SK-N-SH treated with all-trans-retinoic acid at 6 μM for 48 hours (cell line): Measurements from ENCODE around the gene DCC.

ENCODE experiments used
- ATAC-seq: fragments of 200-7000 bp; cut with Tn5 transposase; 3 replicates; pipeline ENCODE4 v1.9.1; 2020; ENCODE audit warnings: mild to moderate bottlenecking, moderate library complexity
- ARNTL ChIP-seq: fragments of 450-650 bp; formaldehyde crosslinking; IDR thresholded peaks from 2 replicates; pipeline ENCODE4 v1.5.0; 2020; ENCODE audit warnings: low read depth, mild to moderate bottlenecking, moderate library complexity, borderline replicate concordance
- BACH2 ChIP-seq: fragments of 250-450 bp; sonication (Bioruptor Pico); IDR thresholded peaks from 2 replicates; pipeline ENCODE4 v1.9.0; 2021; ENCODE audit warnings: mild to moderate bottlenecking, borderline replicate concordance
- CREB5 ChIP-seq: fragments of 250-450 bp; sonication (Bioruptor Pico); IDR thresholded peaks from 2 replicates; pipeline ENCODE4 v1.5.1; 2020; ENCODE audit warnings: low read depth, mild to moderate bottlenecking, moderate library complexity
- CSDC2 ChIP-seq: fragments of 250-450 bp; sonication (Bioruptor Pico); IDR thresholded peaks from 2 replicates; pipeline ENCODE4 v1.5.0; 2020; ENCODE audit warnings: mild to moderate bottlenecking, moderate library complexity
- CSRNP3 ChIP-seq: fragments of 250-450 bp; sonication (Bioruptor Pico); IDR thresholded peaks from 2 replicates; pipeline ENCODE4 v1.5.1; 2021; ENCODE audit warnings: mild to moderate bottlenecking, moderate library complexity
- ESRRG ChIP-seq: fragments of 250-450 bp; sonication (Bioruptor Pico); IDR thresholded peaks from 2 replicates; pipeline ENCODE4 v1.6.1; 2021; ENCODE audit warnings: mild to moderate bottlenecking
- GLIS3 ChIP-seq: fragments of 250-450 bp; sonication (Bioruptor Pico); IDR thresholded peaks from 2 replicates; pipeline ENCODE4 v1.5.0; 2020; ENCODE audit warnings: mild to moderate bottlenecking, moderate library complexity
- ISL1 ChIP-seq: fragments of 250-450 bp; sonication (Bioruptor Pico); IDR thresholded peaks from 2 replicates; pipeline ENCODE4 v2.1.2; 2022; ENCODE audit warnings: mild to moderate bottlenecking, moderate library complexity
- PATZ1 ChIP-seq: fragments of 250-450 bp; sonication (Bioruptor Pico); IDR thresholded peaks from 2 replicates; pipeline ENCODE4 v1.8.0; 2020; ENCODE audit warnings: mild to moderate bottlenecking, moderate library complexity, borderline replicate concordance
- POU6F1 ChIP-seq: fragments of 250-450 bp; sonication (Bioruptor Pico); IDR thresholded peaks from 2 replicates; pipeline ENCODE4 v1.8.0; 2021; ENCODE audit warnings: low read depth, mild to moderate bottlenecking, moderate library complexity, borderline replicate concordance
- PPARA ChIP-seq: fragments of 250-450 bp; sonication (Bioruptor Pico); IDR thresholded peaks from 2 replicates; pipeline ENCODE4 v1.5.0; 2020; ENCODE audit warnings: mild to moderate bottlenecking, borderline replicate concordance
- RARB ChIP-seq: fragments of 250-450 bp; sonication (Bioruptor Pico); IDR thresholded peaks from 2 replicates; pipeline ENCODE4 v1.8.0; 2021; ENCODE audit warnings: mild to moderate bottlenecking, moderate library complexity
- SNAI2 ChIP-seq: fragments of 250-450 bp; sonication (Bioruptor Pico); IDR thresholded peaks from 2 replicates; pipeline ENCODE4 v1.5.0; 2020; ENCODE audit warnings: mild to moderate bottlenecking, moderate library complexity
- TCF4 ChIP-seq: fragments of 250-450 bp; sonication (Bioruptor Pico); IDR thresholded peaks from 2 replicates; pipeline ENCODE4 v1.8.0; 2021; ENCODE audit warnings: mild to moderate bottlenecking, moderate library complexity, borderline replicate concordance
- TOX ChIP-seq: fragments of 250-450 bp; sonication (Bioruptor Pico); IDR thresholded peaks from 2 replicates; pipeline ENCODE4 v1.8.0; 2021; ENCODE audit warnings: mild to moderate bottlenecking, moderate library complexity, borderline replicate concordance
- TSHZ2 ChIP-seq: fragments of 250-450 bp; sonication (Bioruptor Pico); IDR thresholded peaks from 2 replicates; pipeline ENCODE4 v1.5.0; 2020; ENCODE audit warnings: mild to moderate bottlenecking, moderate library complexity
- ZC3H10 ChIP-seq: fragments of 250-450 bp; sonication (Bioruptor Pico); IDR thresholded peaks from 2 replicates; pipeline ENCODE4 v1.5.1; 2021; ENCODE audit warnings: mild to moderate bottlenecking, moderate library complexity
- ZFP3 ChIP-seq: fragments of 250-450 bp; sonication (Bioruptor Pico); IDR thresholded peaks from 2 replicates; pipeline ENCODE4 v1.5.0; 2020; ENCODE audit warnings: mild to moderate bottlenecking, moderate library complexity
- ZFP30 ChIP-seq: fragments of 450-650 bp; formaldehyde crosslinking; IDR thresholded peaks from 2 replicates; pipeline ENCODE4 v1.5.0; 2022; ENCODE audit warnings: mild to moderate bottlenecking, moderate library complexity
- ZNF565 ChIP-seq: fragments of 450-650 bp; formaldehyde crosslinking; conservative IDR thresholded peaks from 2 replicates; pipeline ENCODE4 v1.5.0; 2020; ENCODE audit warnings: low read depth, mild to moderate bottlenecking, moderate library complexity
- ZNF8 ChIP-seq: fragments of 450-650 bp; formaldehyde crosslinking; IDR thresholded peaks from 2 replicates; pipeline ENCODE4 v1.5.0; 2020; ENCODE audit warnings: mild to moderate bottlenecking, moderate library complexity

DCC gene

GRCh38 chr18:52845036-52845435 lies 505.0 kb downstream of the DCC start:
- TF ChIP-seq CREB5 (no peak), ARNTL (no peak), ESRRG (CRISPR knock-in tag) (no peak), ZNF8 (CRISPR knock-in tag) (no peak), POU6F1 (CRISPR knock-in tag) (no peak), TSHZ2 (CRISPR knock-in tag) (no peak), TOX (CRISPR knock-in tag) (no peak), ZFP3 (CRISPR knock-in tag) (no peak), ZFP30 (no peak), RARB (CRISPR knock-in tag) (no peak), TCF4 (CRISPR knock-in tag) (no peak), CSDC2 (CRISPR knock-in tag) (no peak), CSRNP3 (CRISPR knock-in tag) (no peak), SNAI2 (CRISPR knock-in tag) (no peak), BACH2 (CRISPR knock-in tag) (no peak), GLIS3 (CRISPR knock-in tag) (no peak), PATZ1 (no peak), ZNF565 (CRISPR knock-in tag) (no peak), PPARA (CRISPR knock-in tag) (no peak)
- no peak for ATAC-seq

- ATAC-seq: no peak
- TF ChIP-seq ZC3H10 (CRISPR knock-in tag) (no peak), GLIS3 (CRISPR knock-in tag) (no peak), RARB (CRISPR knock-in tag) (no peak), POU6F1 (CRISPR knock-in tag) (no peak), ISL1 (CRISPR knock-in tag) (no peak), TOX (CRISPR knock-in tag) (no peak), CREB5 (no peak), CSRNP3 (CRISPR knock-in tag) (no peak)
These were observed 510.1 kb downstream of the DCC start for GRCh38 chr18:52850031-52850560.
